Endothelial cell of umbilical vein (primary cell): ENCODE data around the gene ANKRD12. TPM values are rescaled to one million over a fixed set of nuclear protein-coding genes. Genes with fewer than 3 reads are reported as not detected.

Experiments used
- BruUV-seq: library from RNA; stranded (reverse); fragments of 400-500 nt; replicated peaks from 2 replicates; lab custom pipeline; 2021; lab: Mats Ljungman, UMichigan
- CTCF ChIA-PET: fragments of 300-600, 350-600 bp; sonication (Branson Sonifier 250); formaldehyde crosslinking; loops from one replicate; lab custom pipeline; 2021; ENCODE audit warnings: antibody characterized with exemption, inconsistent platforms; lab: Charles Lee
- POLR2A ChIA-PET: fragments of 300-600, 350-600 bp; sonication (Branson Sonifier 250); formaldehyde crosslinking; loops from one replicate; lab custom pipeline; 2021; ENCODE audit warnings: antibody characterized with exemption, inconsistent platforms; lab: Charles Lee
- DNase-seq: peaks from one replicate; pipeline ENCODE4 v3.0.0-alpha.2; 2011; ENCODE audit warnings: low read depth, low spot score
- FAIRE-seq: peaks from 2 replicates; lab custom pipeline; 2011; peaks lifted over from hg19 to GRCh38; lab: Jason Lieb, UNC
- H2AFZ ChIP-seq: 2 replicates; pipeline ENCODE4 v1.6.0; 2012; ENCODE audit warnings: low read depth, low read length, control low read depth, inconsistent platforms
- H3K27ac ChIP-seq: 2 replicates; pipeline ENCODE4 v1.5.1; 2011; ENCODE audit warnings: low read depth, mild to moderate bottlenecking, control low read depth, low read length, moderate library complexity; ENCODE audit not compliant: insufficient read depth
- H3K27me3 ChIP-seq, 2 experiments: 2 replicates each; pipeline versions ENCODE4 v1.6.0 to v1.6.1; 2011; ENCODE audit warnings: low read length in 2 of 2, mixed read lengths in 1 of 2; ENCODE audit not compliant: control insufficient read depth in 2 of 2, insufficient read depth in 2 of 2
- H3K36me3 ChIP-seq, 2 experiments: 2 replicates in 1 of 2; 3 replicates in 1 of 2; pipeline ENCODE4 v1.5.1; 2011; ENCODE audit warnings: low read length in 2 of 2, mild to moderate bottlenecking in 1 of 2, moderate library complexity in 1 of 2; ENCODE audit not compliant: control insufficient read depth in 2 of 2, insufficient read depth in 2 of 2; ENCODE audit errors: extremely low read depth in 1 of 2
- H3K4me1 ChIP-seq: 3 replicates; pipeline ENCODE4 v1.5.1; 2011; ENCODE audit warnings: mild to moderate bottlenecking, low read length; ENCODE audit not compliant: control insufficient read depth, insufficient read depth; ENCODE audit errors: extremely low read depth
- H3K4me2 ChIP-seq: 2 replicates; pipeline ENCODE4 v1.6.1; 2011; ENCODE audit warnings: low read length, control low read depth, mixed read lengths; ENCODE audit not compliant: insufficient read depth
- H3K4me3 ChIP-seq, 3 experiments: fragments of 200-600 bp in 1 of 3; sonication (generic), shearing (Covaris generic) in 1 of 3; replicated peaks in 1 of 3; 2 replicates each; pipeline ENCODE4 v1.5.1; 2011 to 2016; ENCODE audit warnings: control low read depth in 3 of 3, low read length in 3 of 3, mild to moderate bottlenecking in 2 of 3, inconsistent platforms in 1 of 3, low read depth in 1 of 3, moderate library complexity in 1 of 3; ENCODE audit not compliant: insufficient read depth in 1 of 3
- H3K79me2 ChIP-seq: 2 replicates; pipeline ENCODE4 v1.6.0; 2012; ENCODE audit warnings: low read length, inconsistent platforms; ENCODE audit not compliant: control insufficient read depth, insufficient read depth
- H3K9ac ChIP-seq: replicated peaks from 2 replicates; pipeline ENCODE3; 2011; ENCODE audit warnings: low read length, control low read depth; ENCODE audit not compliant: insufficient read depth; ENCODE audit errors: extremely low read depth
- H3K9me1 ChIP-seq: replicated peaks from 3 replicates; pipeline ENCODE4 v1.6.0; 2011; ENCODE audit warnings: mild to moderate bottlenecking, low read length; ENCODE audit not compliant: control insufficient read depth, insufficient read depth; ENCODE audit errors: extremely low read depth
- H3K9me3 ChIP-seq: replicated peaks from 2 replicates; pipeline ENCODE4 v1.5.1; 2012; ENCODE audit warnings: low read length, inconsistent platforms; ENCODE audit not compliant: control insufficient read depth, insufficient read depth
- H4K20me1 ChIP-seq: replicated peaks from 2 replicates; pipeline ENCODE3; 2011; ENCODE audit warnings: mild to moderate bottlenecking, low read length; ENCODE audit not compliant: control insufficient read depth, insufficient read depth; ENCODE audit errors: extremely low read depth
- CTCF ChIP-seq, 2 donors: IDR thresholded peaks; 1 replicate in 1 of 2; 2 replicates in 1 of 2; pipeline ENCODE4 v1.5.1; 2011; ENCODE audit warnings: low read length in 2 of 2, mild to moderate bottlenecking in 2 of 2, moderate library complexity in 2 of 2, control low read depth in 1 of 2, inconsistent platforms in 1 of 2, low read depth in 1 of 2; ENCODE audit not compliant: insufficient read depth in 1 of 2; ENCODE audit errors: extremely low read depth in 1 of 2
- EZH2 ChIP-seq: IDR thresholded peaks from 2 replicates; pipeline ENCODE4 v1.6.1; 2012; ENCODE audit warnings: borderline replicate concordance, low read depth, mild to moderate bottlenecking, moderate library complexity, low read length, inconsistent platforms; ENCODE audit not compliant: severe bottlenecking
- GATA2 ChIP-seq: IDR thresholded peaks from 2 replicates; pipeline ENCODE4 v1.7.0; 2011; ENCODE audit warnings: low read depth, mild to moderate bottlenecking, moderate library complexity, mixed read lengths, low read length; ENCODE audit not compliant: insufficient read length, insufficient read depth
- JUN ChIP-seq: IDR thresholded peaks from 2 replicates; pipeline ENCODE4 v1.6.1; 2011; ENCODE audit warnings: borderline replicate concordance, low read depth; ENCODE audit not compliant: insufficient read length, insufficient read depth
- MAX ChIP-seq: IDR thresholded peaks from 2 replicates; pipeline ENCODE4 v1.6.1; 2011; ENCODE audit not compliant: insufficient read depth, insufficient read length
- POLR2A ChIP-seq: IDR thresholded peaks from 2 replicates; pipeline ENCODE4 v1.6.1; 2012; ENCODE audit warnings: low read depth, mild to moderate bottlenecking, control low read depth, low read length
- dilution Hi-C: fragments of 300-500 bp; cut with MboI; formaldehyde crosslinking; loops from one replicate; pipeline ENCODE4 v1.15.0; 2019; ENCODE audit warnings: low sequenced_read_pairs; ENCODE audit not compliant: extremely low pct_ligation_motif_present
- intact Hi-C: fragments of 100-400 bp; cut with micrococcal nuclease; formaldehyde crosslinking; loops from one replicate; pipeline ENCODE4 v1.10.0; 2022
- polyA plus RNA-seq, 4 experiments: library from polyadenylated mRNA; depleted of rRNA in 3 of 4; stranded (reverse) in 3 of 4; unstranded in 1 of 4; fragments of >200 nt; gene quantifications; 2 replicates each; pipeline versions ENCODE4 v1.2.1 to v1.2.3, GENCODE V29; 2011 to 2012; ENCODE audit warnings: missing spikeins in 1 of 4
- total RNA-seq: library from RNA; stranded (reverse); gene quantifications from 2 replicates; pipeline ENCODE4 v1.2.3, GENCODE V29; 2021

The ANKRD12 gene
- total and polyA plus RNA-seq, 2 donors (not counting 3 experiments of a cell fraction or from before 2014, with no cell fraction given): 1.5 to 25.4 TPM

- CTCF ChIA-PET: interaction anchor here (1.7 kb wide), 1 partner anchor 38 kb away, joined by 5 read pairs; no protein-coding TSS in a partner anchor
- intact Hi-C loops: no loop called here
- H3K79me2 ChIP-seq: no peaks in the 10 kb centered on the region
- H3K27ac ChIP-seq: no peak overlapping the region
- H3K4me2 ChIP-seq: no peak overlapping the region
- H3K9me1 ChIP-seq: no peaks in the 10 kb centered on the region
- no peaks in the 10 kb centered on the region for H4K20me1 ChIP-seq
- dilution Hi-C loops: no loop called here
- POLR2A ChIA-PET: no interaction called here
- H3K4me1 ChIP-seq: no peaks in the 10 kb centered on the region
- no peak overlapping the region for H3K9ac ChIP-seq
- DNase-seq (no peak), FAIRE-seq (no peak)
- H3K4me3 ChIP-seq: no peak overlapping the region
- no TSS peak for BruUV-seq
- no peaks in the 10 kb centered on the region for H3K27me3 ChIP-seq
- no peaks in the 10 kb centered on the region for H3K9me3 ChIP-seq
- no peak overlapping the region for H2AFZ ChIP-seq
- no peaks in the 10 kb centered on the region for H3K36me3 ChIP-seq
- TF ChIP-seq EZH2: no peak
- no peak for TF ChIP-seq JUN
- TF ChIP-seq POLR2A: no peak
- TF ChIP-seq MAX: no peak
- TF ChIP-seq CTCF (IDR thresholded peaks at IDR 0.05; ENCODE audit: extremely low read depth in 1 of 2, insufficient read depth in 1 of 2, low read depth in 1 of 2, low read length in 2 of 2): no peak
These were observed 107.8 kb downstream of the ANKRD12 start for GRCh38 chr18:9244376-9244775.

GRCh38 chr18:9248661-9249060 lies 112.1 kb downstream of the ANKRD12 start:
- Histone ChIP-seq H3K79me2 (no peaks in the 10 kb centered on the region), H3K27me3 (no peaks in the 10 kb centered on the region), H3K4me2 (no peak overlapping the region), H3K9me3 (no peaks in the 10 kb centered on the region), H3K9me1 (no peaks in the 10 kb centered on the region), H3K4me3 (no peak overlapping the region), H3K4me1 (no peaks in the 10 kb centered on the region), H3K9ac (no peak overlapping the region), H2AFZ (no peak overlapping the region), H4K20me1 (no peaks in the 10 kb centered on the region), H3K27ac (no peak overlapping the region), H3K36me3 (no peaks in the 10 kb centered on the region)
- ChIA-PET POLR2A (no interaction called here), CTCF (no interaction called here)
- BruUV-seq: no TSS peak
- no peak for FAIRE-seq
- intact Hi-C loops (no loop called here), dilution Hi-C loops (no loop called here)
- DNase-seq: no peak
- TF ChIP-seq EZH2: no peak
- no peak for TF ChIP-seq GATA2
- TF ChIP-seq JUN: no peak
